ENCODE data around the gene LRMDA. TPM values are rescaled to one million over a fixed set of nuclear protein-coding genes. Genes with fewer than 3 reads are reported as not detected.
"Not testable (repeated sequence)": the region's sequence is repeated elsewhere in the genome, so short reads cannot be mapped to it uniquely, and the experiment has no call there.

The LRMDA gene
- total RNA-seq, 2 experiments from 2014 or later = not detected

GRCh38 chr10:75743291-75743778, 311.9 kb downstream of the LRMDA start:
- CTCF ChIA-PET (ENCODE audit: unreplicated experiment) = no interaction called here
- Histone ChIP-seq H2AFZ (ENCODE audit: low read length) (no peak overlapping the region), H3K27ac (ENCODE audit: low read depth, low read length, poor library complexity, severe bottlenecking) (no peak overlapping the region), H3K9me2 (ENCODE audit: insufficient read depth, low read length) (no peaks in the 10 kb centered on the region), H3K4me1 (ENCODE audit: insufficient read depth, low read length, poor library complexity, severe bottlenecking) (no peaks in the 10 kb centered on the region), H3K4me2 (ENCODE audit: low read length) (no peak overlapping the region), H4K20me1 (ENCODE audit: insufficient read depth, low read length) (no peaks in the 10 kb centered on the region), H3K9me3 (ENCODE audit: low read length) (no peaks in the 10 kb centered on the region), H3K79me2 (ENCODE audit: insufficient read depth, low read depth, low read length) (no peaks in the 10 kb centered on the region), H3K36me3 (ENCODE audit: insufficient read depth, low read length) (no peaks in the 10 kb centered on the region), H3K4me3 (ENCODE audit: low read depth, low read length, poor library complexity, severe bottlenecking) (no peak overlapping the region)
- POLR2A ChIA-PET = interaction anchor here (0.9 kb wide), 1 partner anchor 55 kb away, joined by 3 read pairs; no protein-coding TSS in a partner anchor
- no peak for DNase-seq (ENCODE audit: low spot score)
- no peak for TF ChIP-seq CTCF (conservative IDR thresholded peaks at IDR 0.05; ENCODE audit: low read length)
- no peak for TF ChIP-seq EZH2phosphoT487 (IDR thresholded peaks at IDR 0.05; ENCODE audit: borderline replicate concordance, low read depth, low read length)
- BruUV-seq (replicated peaks) = no TSS peak
- intact Hi-C loops (cut with micrococcal nuclease; ENCODE audit: unreplicated experiment) = no loop called here

GRCh38 chr10:75744261-75744660, 312.8 kb downstream of the LRMDA start:
- BruUV-seq (replicated peaks) = no TSS peak
- CTCF ChIA-PET (ENCODE audit: unreplicated experiment) = no interaction called here
- Histone ChIP-seq H3K4me2 (ENCODE audit: low read length) (no peak overlapping the region), H3K79me2 (ENCODE audit: insufficient read depth, low read depth, low read length) (no peaks in the 10 kb centered on the region), H3K9me3 (ENCODE audit: low read length) (no peaks in the 10 kb centered on the region), H3K4me1 (ENCODE audit: insufficient read depth, low read length, poor library complexity, severe bottlenecking) (no peaks in the 10 kb centered on the region), H3K27ac (ENCODE audit: low read depth, low read length, poor library complexity, severe bottlenecking) (no peak overlapping the region), H2AFZ (ENCODE audit: low read length) (no peak overlapping the region), H3K9me2 (ENCODE audit: insufficient read depth, low read length) (no peaks in the 10 kb centered on the region), H3K4me3 (ENCODE audit: low read depth, low read length, poor library complexity, severe bottlenecking) (no peak overlapping the region), H3K36me3 (ENCODE audit: insufficient read depth, low read length) (no peaks in the 10 kb centered on the region), H4K20me1 (ENCODE audit: insufficient read depth, low read length) (no peaks in the 10 kb centered on the region)
- TF ChIP-seq CTCF (conservative IDR thresholded peaks at IDR 0.05; ENCODE audit: low read length) = no peak
- intact Hi-C loops (cut with micrococcal nuclease; ENCODE audit: unreplicated experiment) = no loop called here
- no peak for DNase-seq (ENCODE audit: low spot score)
- POLR2A ChIA-PET = no interaction called here

GRCh38 chr10:75746356-75746755, 314.9 kb downstream of the LRMDA start:
- no peak overlapping the region for H3K27ac ChIP-seq (ENCODE audit: low read depth, low read length, poor library complexity, severe bottlenecking)
- no peak overlapping the region for H3K4me2 ChIP-seq (ENCODE audit: low read length)
- H3K9me3 ChIP-seq (ENCODE audit: low read length) = no peaks in the 10 kb centered on the region
- H2AFZ ChIP-seq (ENCODE audit: low read length) = no peak overlapping the region
- no peak for TF ChIP-seq CTCF (conservative IDR thresholded peaks at IDR 0.05; ENCODE audit: low read length)
- TF ChIP-seq EZH2phosphoT487 (IDR thresholded peaks at IDR 0.05; ENCODE audit: borderline replicate concordance, low read depth, low read length) = no peak
- DNase-seq (ENCODE audit: low spot score) = no peak
- intact Hi-C loops (cut with micrococcal nuclease; ENCODE audit: unreplicated experiment) = no loop called here
- H3K4me1 ChIP-seq (ENCODE audit: insufficient read depth, low read length, poor library complexity, severe bottlenecking) = no peaks in the 10 kb centered on the region
- ChIA-PET CTCF (ENCODE audit: unreplicated experiment) (no interaction called here), POLR2A (interaction anchor here (0.6 to 1.5 kb wide), 2 partner anchors 34 to 240 kb away, joined by 3 read pairs; no protein-coding TSS in a partner anchor)
- H3K36me3 ChIP-seq (ENCODE audit: insufficient read depth, low read length) = no peaks in the 10 kb centered on the region
- H3K79me2 ChIP-seq (ENCODE audit: insufficient read depth, low read depth, low read length) = no peaks in the 10 kb centered on the region
- no peak overlapping the region for H3K4me3 ChIP-seq (ENCODE audit: low read depth, low read length, poor library complexity, severe bottlenecking)
- H3K9me2 ChIP-seq (ENCODE audit: insufficient read depth, low read length) = no peaks in the 10 kb centered on the region
- no peaks in the 10 kb centered on the region for H4K20me1 ChIP-seq (ENCODE audit: insufficient read depth, low read length)
- no TSS peak for BruUV-seq (replicated peaks)

DNA sequence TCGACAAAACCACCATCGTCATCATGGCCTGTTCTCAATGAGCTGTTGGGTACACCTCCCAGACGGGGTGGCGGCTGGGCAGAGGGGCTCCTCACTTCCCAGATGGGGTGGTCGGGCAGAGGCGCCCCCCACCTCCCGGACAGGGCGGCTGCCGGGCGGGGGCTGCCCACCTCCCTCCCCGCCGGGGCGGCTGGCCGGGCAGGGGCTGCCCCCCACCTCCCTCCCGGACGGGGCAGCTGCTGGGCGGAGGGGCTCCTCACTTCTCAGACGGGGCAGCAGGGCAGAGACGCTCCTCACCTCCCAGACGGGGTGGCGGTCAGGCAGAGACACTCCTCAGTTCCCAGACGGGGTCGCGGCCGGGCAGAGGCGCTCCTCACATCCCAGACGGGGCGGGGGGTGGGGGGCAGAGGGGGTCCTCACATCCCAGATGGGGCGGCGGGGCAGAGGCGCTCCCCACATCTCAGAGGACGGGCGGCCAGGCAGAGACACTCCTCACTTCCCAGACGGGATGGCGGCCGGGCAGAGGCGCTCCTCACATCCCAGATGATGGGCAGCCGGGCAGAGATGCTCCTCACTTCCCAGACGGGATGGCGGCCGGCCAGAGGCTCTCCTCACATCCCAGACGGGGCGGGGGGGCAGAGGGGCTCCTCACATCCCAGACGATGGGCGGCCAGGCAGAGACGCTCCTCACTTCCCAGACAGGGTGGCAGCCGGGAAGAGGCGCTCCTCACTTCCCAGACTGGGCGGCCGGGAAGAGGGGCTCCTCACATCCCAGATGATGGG, 318.9 kb downstream of the LRMDA start:
- DNase-seq (ENCODE audit: low spot score); H3K79me2 ChIP-seq (ENCODE audit: insufficient read depth, low read depth, low read length); H3K4me1 ChIP-seq (ENCODE audit: insufficient read depth, low read length, poor library complexity, severe bottlenecking); POLR2A ChIA-PET; intact Hi-C loops (cut with micrococcal nuclease; ENCODE audit: unreplicated experiment); H3K4me3 ChIP-seq (ENCODE audit: low read depth, low read length, poor library complexity, severe bottlenecking); H2AFZ ChIP-seq (ENCODE audit: low read length); H3K36me3 ChIP-seq (ENCODE audit: insufficient read depth, low read length); H3K9me3 ChIP-seq (ENCODE audit: low read length); CTCF ChIA-PET (ENCODE audit: unreplicated experiment); H4K20me1 ChIP-seq (ENCODE audit: insufficient read depth, low read length); H3K4me2 ChIP-seq (ENCODE audit: low read length); BruUV-seq (replicated peaks); H3K27ac ChIP-seq (ENCODE audit: low read depth, low read length, poor library complexity, severe bottlenecking); H3K9me2 ChIP-seq (ENCODE audit: insufficient read depth, low read length): not testable (repeated sequence)

Measured in OCI-LY7 (cell line).